HCT116 (cell line): Measurements from ENCODE around the gene C1orf21. TPM values are rescaled to one million over a fixed set of nuclear protein-coding genes. Genes with fewer than 3 reads are reported as not detected.

Experiments used
- ATAC-seq: fragments of 200-7000 bp; cut with Tn5 transposase; 2 replicates; pipeline ENCODE4 v1.9.1; 2020; ENCODE audit warnings: mild to moderate bottlenecking, moderate library complexity
- BruUV-seq: library from RNA; stranded (reverse); fragments of 400-500 nt; replicated peaks from 2 replicates; lab custom pipeline; 2021; lab: Mats Ljungman, UMichigan
- CTCF ChIA-PET: fragments of 300-600 bp; sonication (Branson Sonifier 250); formaldehyde crosslinking; loops from one replicate; lab custom pipeline; 2021; ENCODE audit warnings: antibody characterized with exemption; lab: Charles Lee
- POLR2A ChIA-PET: fragments of 300-600, 350-600 bp; sonication (Branson Sonifier 250); formaldehyde crosslinking; loops from one replicate; lab custom pipeline; 2021; ENCODE audit warnings: antibody characterized with exemption; lab: Charles Lee
- RAD21 ChIA-PET, 2 experiments: fragments of 300-600 bp; sonication (Branson Sonifier 250); formaldehyde crosslinking; loops; one replicate each; lab custom pipeline; 2023; ENCODE audit warnings: low total read pairs in 2 of 2; ENCODE audit not compliant: uncharacterized antibody in 2 of 2, unreplicated experiment in 2 of 2, low non-redundant PET in 1 of 2; lab: Charles Lee
- DNase-seq: peaks from one replicate; pipeline ENCODE4 v3.0.0-alpha.2; 2010; ENCODE audit warnings: low read depth, low spot score
- H2AFZ ChIP-seq: fragments of 200-600 bp; shearing (Covaris generic), sonication (generic); 2 replicates; pipeline ENCODE4 v1.6.1; 2017; ENCODE audit warnings: low read depth, mixed run types, mixed read lengths, antibody characterized with exemption, low read length; ENCODE audit not compliant: poor library complexity, severe bottlenecking
- H3K27ac ChIP-seq: 2 replicates; pipeline ENCODE4 v1.5.1; 2012; ENCODE audit warnings: low read depth, low read length
- H3K27me3 ChIP-seq: fragments of 200-600 bp; sonication (generic); 2 replicates; pipeline ENCODE4 v1.6.1; 2016; ENCODE audit warnings: mixed run types, low read length, mixed read lengths; ENCODE audit not compliant: insufficient read depth
- H3K36me3 ChIP-seq, 2 experiments: fragments of 200-500 bp in 1 of 2; fragments of 200-600 bp in 1 of 2; sonication (Bioruptor generic) in 1 of 2; sonication (generic) in 1 of 2; 2 replicates each; pipeline versions ENCODE4 v1.5.1 to v1.6.1; 2014 to 2016; ENCODE audit warnings: low read length in 2 of 2, inconsistent platforms in 1 of 2, mixed read lengths in 1 of 2, mixed run types in 1 of 2; ENCODE audit not compliant: insufficient read depth in 2 of 2, control insufficient read depth in 1 of 2
- H3K4me1 ChIP-seq, 2 experiments: fragments of 200-600 bp in 1 of 2; sonication (generic) in 1 of 2; 2 replicates each; pipeline versions ENCODE4 v1.5.1 to v1.6.1; 2012 to 2017; ENCODE audit warnings: low read length in 2 of 2, inconsistent platforms in 1 of 2, mild to moderate bottlenecking in 1 of 2, mixed read lengths in 1 of 2, mixed run types in 1 of 2, moderate library complexity in 1 of 2; ENCODE audit not compliant: insufficient read depth in 2 of 2, control insufficient read depth in 1 of 2
- H3K4me2 ChIP-seq: fragments of 200-600 bp; sonication (generic); 2 replicates; pipeline ENCODE4 v1.6.1; 2017; ENCODE audit warnings: mixed run types, low read length, mixed read lengths
- H3K4me3 ChIP-seq, 2 experiments: fragments of 200-600 bp in 1 of 2; sonication (generic) in 1 of 2; replicated peaks in 1 of 2; 2 replicates each; pipeline ENCODE4 v1.5.1; 2011 to 2016; ENCODE audit warnings: low read length in 2 of 2, control low read depth in 1 of 2, low read depth in 1 of 2, mild to moderate bottlenecking in 1 of 2, mixed read lengths in 1 of 2, mixed run types in 1 of 2
- H3K79me2 ChIP-seq: fragments of 200-600 bp; sonication (generic); 2 replicates; pipeline ENCODE4 v1.6.1; 2017; ENCODE audit warnings: mild to moderate bottlenecking, mixed run types, low read length, moderate library complexity, mixed read lengths; ENCODE audit not compliant: insufficient read depth
- H3K9ac ChIP-seq: fragments of 200-600 bp; sonication (generic); 2 replicates; pipeline ENCODE4 v1.6.1; 2016; ENCODE audit warnings: low read length, mixed read lengths
- H3K9me2 ChIP-seq: fragments of 200-600 bp; sonication (generic), shearing (Covaris generic); 2 replicates; pipeline ENCODE4 v1.6.1; 2017; ENCODE audit warnings: mixed run types, mild to moderate bottlenecking, moderate library complexity; ENCODE audit not compliant: insufficient read depth
- H3K9me3 ChIP-seq, 2 experiments: fragments of 200-500 bp in 1 of 2; fragments of 200-600 bp in 1 of 2; sonication (Bioruptor generic) in 1 of 2; sonication (generic) in 1 of 2; 2 replicates each; pipeline ENCODE4 v1.6.1; 2014 to 2017; ENCODE audit warnings: low read length in 2 of 2, mixed read lengths in 2 of 2, inconsistent platforms in 1 of 2, low read depth in 1 of 2, mild to moderate bottlenecking in 1 of 2, mixed run types in 1 of 2, moderate library complexity in 1 of 2; ENCODE audit not compliant: control insufficient read depth in 1 of 2, insufficient read depth in 1 of 2
- H4K20me1 ChIP-seq: fragments of 200-600 bp; sonication (generic), shearing (Covaris generic); 2 replicates; pipeline ENCODE4 v1.6.1; 2017; ENCODE audit warnings: mixed run types, mild to moderate bottlenecking, moderate library complexity; ENCODE audit not compliant: insufficient read depth
- CEBPB ChIP-seq: IDR thresholded peaks from 2 replicates; pipeline ENCODE4 v1.6.1; 2012; ENCODE audit warnings: low read depth
- CTCF ChIP-seq, 3 experiments: fragments of 200-600 bp in 1 of 3; sonication (generic) in 1 of 3; IDR thresholded peaks in 2 of 3; conservative IDR thresholded peaks in 1 of 3; 2 replicates each; pipeline ENCODE4 v1.5.1; 2012 to 2017; ENCODE audit warnings: low read depth in 2 of 3, low read length in 2 of 3, antibody characterized with exemption in 1 of 3, borderline replicate concordance in 1 of 3, control low read depth in 1 of 3, mild to moderate bottlenecking in 1 of 3, mixed read lengths in 1 of 3, mixed run types in 1 of 3, moderate library complexity in 1 of 3; ENCODE audit not compliant: insufficient read depth in 1 of 3
- EGR1 ChIP-seq: IDR thresholded peaks from 2 replicates; pipeline ENCODE4 v1.6.1; 2012; ENCODE audit warnings: low read depth
- EZH2 ChIP-seq: fragments of 200-600 bp; sonication (generic); IDR thresholded peaks from 2 replicates; pipeline ENCODE4 v1.6.1; 2017; ENCODE audit warnings: antibody characterized with exemption, mixed run types
- JUND ChIP-seq: IDR thresholded peaks from 2 replicates; pipeline ENCODE4 v1.6.1; 2012
- POLR2AphosphoS5 ChIP-seq: IDR thresholded peaks from 2 replicates; pipeline ENCODE4 v1.6.1; 2011; ENCODE audit warnings: mild to moderate bottlenecking, low read depth, low read length, moderate library complexity
- SRF ChIP-seq: IDR thresholded peaks from 2 replicates; pipeline ENCODE4 v1.6.1; 2012; ENCODE audit warnings: low read depth
- TCF7L2 ChIP-seq: IDR thresholded peaks from 2 replicates; pipeline ENCODE4 v1.7.0; 2011; ENCODE audit warnings: borderline replicate concordance, inconsistent platforms; ENCODE audit not compliant: insufficient read depth, insufficient read length; ENCODE audit errors: extremely low read depth
- ZNF274 ChIP-seq: fragments of 200-500 bp; sonication (Bioruptor generic); IDR thresholded peaks from 2 replicates; pipeline ENCODE4 v1.6.1; 2014; ENCODE audit warnings: mild to moderate bottlenecking, low read depth, low read length, inconsistent platforms
- intact Hi-C: fragments of 100-400 bp; cut with micrococcal nuclease; formaldehyde crosslinking; loops from 2 replicates; pipeline ENCODE4 v1.10.0; 2022
- total RNA-seq: library from RNA; stranded (reverse); gene quantifications from one replicate; pipeline ENCODE4 v1.2.1, GENCODE V29; 2021; ENCODE audit not compliant: unreplicated experiment
- TF ChIP-seq, protein P1 (sequence below): IDR thresholded peaks from 2 replicates; pipeline ENCODE4 v1.6.1; 2012; ENCODE audit warnings: low read depth

C1orf21 gene
- total RNA-seq, 1 experiment from 2014 or later: 8.9 TPM

GRCh38 chr1:184640505-184640904, 253.7 kb downstream of the C1orf21 start:
- Histone ChIP-seq H3K27me3 (no peaks in the 10 kb centered on the region), H3K9ac (no peak overlapping the region), H3K79me2 (no peaks in the 10 kb centered on the region), H3K4me1 (no peaks in the 10 kb centered on the region), H2AFZ (no peak overlapping the region), H3K27ac (no peak overlapping the region), H4K20me1 (no peaks in the 10 kb centered on the region), H3K36me3 (no peaks in the 10 kb centered on the region), H3K9me3 (no peaks in the 10 kb centered on the region), H3K9me2 (no peaks in the 10 kb centered on the region), H3K4me3 (no peak overlapping the region), H3K4me2 (no peak overlapping the region)
- TF ChIP-seq JUND (no peak), SRF (no peak), CEBPB (no peak), EZH2 (no peak), POLR2AphosphoS5 (no peak), EGR1 (no peak), ZNF274 (no peak), CTCF (IDR thresholded peaks at IDR 0.05 in 2 of 3, conservative IDR thresholded peaks at IDR 0.05 in 1 of 3; ENCODE audit: borderline replicate concordance in 1 of 3, insufficient read depth in 1 of 3, low read depth in 2 of 3, low read length in 2 of 3) (no peak), TCF7L2 (no peak)
- TF ChIP-seq, protein P1, sequence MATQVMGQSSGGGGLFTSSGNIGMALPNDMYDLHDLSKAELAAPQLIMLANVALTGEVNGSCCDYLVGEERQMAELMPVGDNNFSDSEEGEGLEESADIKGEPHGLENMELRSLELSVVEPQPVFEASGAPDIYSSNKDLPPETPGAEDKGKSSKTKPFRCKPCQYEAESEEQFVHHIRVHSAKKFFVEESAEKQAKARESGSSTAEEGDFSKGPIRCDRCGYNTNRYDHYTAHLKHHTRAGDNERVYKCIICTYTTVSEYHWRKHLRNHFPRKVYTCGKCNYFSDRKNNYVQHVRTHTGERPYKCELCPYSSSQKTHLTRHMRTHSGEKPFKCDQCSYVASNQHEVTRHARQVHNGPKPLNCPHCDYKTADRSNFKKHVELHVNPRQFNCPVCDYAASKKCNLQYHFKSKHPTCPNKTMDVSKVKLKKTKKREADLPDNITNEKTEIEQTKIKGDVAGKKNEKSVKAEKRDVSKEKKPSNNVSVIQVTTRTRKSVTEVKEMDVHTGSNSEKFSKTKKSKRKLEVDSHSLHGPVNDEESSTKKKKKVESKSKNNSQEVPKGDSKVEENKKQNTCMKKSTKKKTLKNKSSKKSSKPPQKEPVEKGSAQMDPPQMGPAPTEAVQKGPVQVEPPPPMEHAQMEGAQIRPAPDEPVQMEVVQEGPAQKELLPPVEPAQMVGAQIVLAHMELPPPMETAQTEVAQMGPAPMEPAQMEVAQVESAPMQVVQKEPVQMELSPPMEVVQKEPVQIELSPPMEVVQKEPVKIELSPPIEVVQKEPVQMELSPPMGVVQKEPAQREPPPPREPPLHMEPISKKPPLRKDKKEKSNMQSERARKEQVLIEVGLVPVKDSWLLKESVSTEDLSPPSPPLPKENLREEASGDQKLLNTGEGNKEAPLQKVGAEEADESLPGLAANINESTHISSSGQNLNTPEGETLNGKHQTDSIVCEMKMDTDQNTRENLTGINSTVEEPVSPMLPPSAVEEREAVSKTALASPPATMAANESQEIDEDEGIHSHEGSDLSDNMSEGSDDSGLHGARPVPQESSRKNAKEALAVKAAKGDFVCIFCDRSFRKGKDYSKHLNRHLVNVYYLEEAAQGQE: no peak
- BruUV-seq: no TSS peak
- ATAC-seq (no peak), DNase-seq (no peak)
- POLR2A ChIA-PET: no interaction called here
- intact Hi-C loops: no loop called here
- CTCF ChIA-PET: no interaction called here
- RAD21 ChIA-PET: no interaction called here
